Adipose tissue (tissue), 3 donors: ENCODE measurements around the gene WDR1. TPM values are rescaled to one million over a fixed set of nuclear protein-coding genes. Genes with fewer than 3 reads are reported as not detected.
"Not testable (repeated sequence)": the region's sequence is repeated elsewhere in the genome, so short reads cannot be mapped to it uniquely, and the experiment has no call there.

ENCODE experiments used
- H3K27ac ChIP-seq: one replicate; pipeline ENCODE4 v1.5.1; 2013; ENCODE audit warnings: low read depth, low read length
- WGBS, 3 donors: extraction: QIAGEN DNeasy Blood & Tissue Kit; methylation state at CpG; one replicate each; pipeline ENCODE4 v1.1.7; 2013; 5-methylcytosine and 5-hydroxymethylcytosine counted together
- polyA plus RNA-seq, 3 donors: library from polyadenylated mRNA; stranded (reverse); fragments of 200-250 nt; gene quantifications; one replicate each; pipeline ENCODE4 v1.2.3, GENCODE V29; 2013
- donor health status: healthy with polysubstance abuse.
- donor health status: Bipolar disorder and iron deficiency.
- donor health status: healthy.

The WDR1 gene
- polyA plus RNA-seq, 3 donors: 52.1 to 153 (median 90.1) TPM

DNA sequence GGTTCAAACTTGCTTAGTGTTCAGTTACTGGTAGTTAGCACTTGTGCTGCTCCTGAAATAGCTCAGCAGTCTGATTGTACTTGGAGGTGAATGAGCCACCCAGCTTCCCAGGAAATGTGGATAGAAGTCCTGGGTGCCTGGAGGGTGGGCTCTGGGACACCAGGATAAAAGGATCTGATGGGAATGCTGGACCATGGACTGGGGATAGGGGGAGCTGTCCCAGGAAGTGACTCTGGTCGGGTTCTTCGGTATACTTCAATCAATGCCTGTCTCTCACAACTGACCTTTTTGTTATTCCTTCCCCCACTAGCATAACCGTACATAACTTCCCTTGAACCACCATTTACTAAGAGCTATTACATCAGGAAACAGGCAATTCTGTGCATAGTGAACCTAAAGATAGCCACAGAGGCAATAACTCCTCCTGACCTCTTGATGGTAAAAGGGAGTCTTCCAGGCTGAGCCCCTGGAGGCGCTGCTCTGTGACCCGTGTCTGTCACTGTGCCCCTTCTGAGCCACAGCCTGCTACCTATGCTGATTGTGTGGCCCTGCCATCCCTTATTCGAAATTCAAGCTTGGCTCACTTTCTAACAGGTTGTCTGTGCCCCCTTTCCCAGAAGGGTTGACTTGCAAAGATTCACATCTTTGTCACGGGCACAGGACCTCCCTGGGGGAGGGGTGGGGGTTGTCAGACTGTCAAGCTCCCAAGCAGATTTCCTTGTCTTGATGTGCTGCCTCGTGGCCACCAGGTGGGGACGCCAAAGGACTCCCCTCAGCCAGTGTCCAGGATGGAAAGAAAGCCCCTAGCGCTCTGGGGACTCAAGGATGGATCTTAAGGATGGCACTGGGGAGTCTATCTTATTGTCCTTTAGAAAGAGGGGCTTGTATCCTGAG, 24.5 kb upstream of the WDR1 start:
- H3K27ac ChIP-seq: no peak overlapping the region
- WGBS, 3 donors: 51 to 65% (median 58%) methylated on average over 10 of the region's 10 CpGs

- 48 to 80% (median 79%) methylated on average over 2 of the region's 2 CpGs for WGBS, 3 donors
- H3K27ac ChIP-seq: no peak overlapping the region
These were observed 22.9 kb upstream of the WDR1 start for GRCh38 chr4:10139518-10139917.

DNA sequence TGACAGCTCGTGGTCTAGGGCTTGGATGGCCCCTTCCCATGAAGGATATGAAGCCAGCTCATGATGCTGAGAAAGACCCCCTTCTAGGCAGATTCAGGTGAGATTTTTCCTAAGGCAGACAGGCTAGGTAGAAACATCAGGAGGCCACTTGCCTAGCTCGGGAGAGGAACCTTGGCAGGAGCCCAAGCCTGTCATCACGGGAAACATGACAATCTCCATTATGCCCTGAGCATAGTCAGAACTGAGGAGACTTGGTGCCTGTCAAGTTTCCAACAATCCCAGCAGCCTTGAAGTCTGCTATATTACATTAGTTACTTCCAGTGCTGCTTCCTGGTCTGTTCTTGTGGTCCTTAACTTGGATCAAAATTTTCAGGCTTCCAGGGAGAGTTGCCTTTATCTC, 18.7 kb upstream of the WDR1 start:
- H3K27ac ChIP-seq: no peak overlapping the region
- 32 to 48% (median 33%) methylated on average over 3 of the region's 3 CpGs for WGBS, 3 donors

DNA sequence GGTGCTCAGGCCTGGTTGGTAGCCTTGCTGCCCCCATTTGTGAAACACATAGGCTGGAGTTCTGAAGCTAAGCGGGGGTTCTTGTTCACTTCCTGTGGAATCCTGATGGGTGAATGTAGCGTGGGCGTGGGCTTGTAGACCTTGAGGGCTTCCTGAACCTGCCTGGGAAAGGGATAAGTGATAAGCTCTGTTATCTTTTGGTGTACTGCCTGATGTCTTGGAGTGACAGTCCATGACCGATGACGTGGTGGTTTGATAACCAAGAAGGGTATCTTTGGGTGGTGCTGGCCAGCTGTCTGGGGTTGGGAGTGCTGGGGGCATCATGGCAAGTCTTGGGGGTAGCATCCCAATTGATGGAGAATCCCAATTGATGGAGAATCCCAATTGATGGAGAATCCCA, 17.5 kb upstream of the WDR1 start:
- H3K27ac ChIP-seq: no peak overlapping the region
- WGBS, 3 donors: 85 to 92% (median 90%) methylated on average over 5 of the region's 5 CpGs

DNA sequence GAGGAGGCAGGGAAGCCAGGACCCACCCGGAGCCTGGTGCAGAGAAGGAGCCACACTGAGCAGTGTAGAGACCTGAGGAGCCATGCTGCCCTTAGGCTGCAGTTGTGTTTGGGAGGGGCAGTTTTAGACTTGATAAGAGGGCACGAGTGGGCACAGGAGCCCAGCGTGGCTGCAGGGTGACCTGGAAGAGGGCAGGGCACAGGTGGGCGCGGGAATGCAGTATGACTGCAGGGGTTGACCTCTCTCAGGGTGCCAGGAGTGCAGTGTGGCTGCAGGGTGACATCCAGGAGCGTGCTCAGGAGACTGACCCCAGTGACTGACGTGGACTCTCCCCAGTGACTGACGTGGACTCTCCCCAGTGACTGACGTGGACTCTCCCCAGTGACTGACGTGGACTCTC, 14.6 kb upstream of the WDR1 start:
- 85 to 93% (median 91%) methylated on average over 9 to 10 of the region's 10 CpGs for WGBS, 3 donors
- no peak overlapping the region for H3K27ac ChIP-seq

GRCh38 chr4:10130178-10130888, 13.7 kb upstream of the WDR1 start:
- no peak overlapping the region for H3K27ac ChIP-seq
- 63 to 76% (median 75%) methylated on average over 14 of the region's 14 CpGs for WGBS, 3 donors

DNA sequence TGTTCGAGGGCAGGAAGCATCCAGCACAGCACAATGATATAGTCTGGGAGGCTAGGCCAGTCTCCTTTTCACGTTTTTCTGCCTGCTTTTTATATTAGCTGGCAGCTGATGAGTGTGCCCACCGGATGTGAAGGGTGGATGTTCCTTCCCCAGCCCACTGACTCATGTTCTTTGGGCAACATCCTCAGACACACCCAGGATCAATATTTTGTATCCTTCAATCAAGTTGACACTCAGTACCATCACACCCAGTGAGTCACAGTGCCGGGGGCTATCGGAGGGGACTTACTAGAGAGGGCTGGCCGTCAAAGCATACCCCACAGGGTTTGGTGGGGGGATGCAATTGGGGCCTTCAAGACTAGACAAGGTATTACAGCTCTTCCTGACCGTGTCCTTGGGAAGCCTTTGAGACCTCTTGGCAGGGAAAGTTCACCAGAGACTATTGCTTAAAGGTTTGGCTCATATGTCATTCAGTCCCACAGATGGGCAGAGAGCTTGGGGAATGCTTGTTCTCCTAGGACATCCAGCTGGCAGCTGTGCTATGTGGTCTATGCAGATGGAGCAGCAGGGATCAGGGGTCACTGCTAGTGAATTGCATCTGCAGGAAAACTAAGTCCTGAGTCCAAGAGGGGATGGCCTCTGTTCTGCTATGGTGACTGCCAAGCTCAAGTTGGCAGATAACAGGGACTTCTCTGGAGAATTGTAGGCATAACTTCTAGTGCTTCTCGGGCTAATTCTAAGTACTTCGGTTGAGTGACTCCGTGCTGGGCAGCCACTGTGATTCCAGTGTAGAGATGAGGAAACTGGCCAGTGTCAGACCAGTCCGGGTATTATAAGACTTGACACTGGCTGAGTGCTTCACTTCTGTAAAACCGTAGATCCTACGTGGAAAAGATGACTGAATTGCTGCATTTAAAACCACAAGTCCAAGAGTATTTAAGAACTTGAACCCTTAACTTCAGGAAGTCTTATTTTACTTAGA, 12.9 kb upstream of the WDR1 start:
- no peak overlapping the region for H3K27ac ChIP-seq

DNA sequence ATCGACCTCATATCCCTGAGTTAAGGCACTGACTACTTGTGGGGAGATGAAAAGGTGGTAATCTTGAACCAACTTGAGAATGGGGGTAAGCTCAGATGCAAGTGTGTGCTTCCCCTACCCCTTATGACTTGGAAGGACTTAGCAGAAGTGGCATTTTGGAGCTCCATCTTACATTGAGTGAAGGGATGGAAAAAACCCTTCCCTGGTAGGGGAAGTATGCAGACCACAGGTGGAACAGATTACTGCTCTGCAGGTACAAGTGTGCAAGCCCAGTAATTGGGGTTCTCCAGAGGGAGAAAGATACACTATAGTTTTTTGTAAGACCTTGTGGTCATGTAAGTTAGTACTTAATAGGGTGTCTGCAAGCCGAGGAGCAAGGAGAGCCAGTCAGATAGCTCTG, 12.2 kb upstream of the WDR1 start:
- H3K27ac ChIP-seq: no peak overlapping the region
- WGBS, 3 donors: 61 to 69% (median 65%) methylated on average over 2 of the region's 2 CpGs

More for the DNA sequence above, 12.9 kb upstream of the WDR1 start:
- 79 to 84% (median 83%) methylated on average over 13 of the region's 13 CpGs for WGBS, 3 donors

- 70 to 90% (median 87%) methylated on average over 6 to 7 of the region's 7 CpGs for WGBS, 3 donors
- not testable (repeated sequence) for H3K27ac ChIP-seq
These were observed 10.9 kb upstream of the WDR1 start for GRCh38 chr4:10127531-10127930.

DNA sequence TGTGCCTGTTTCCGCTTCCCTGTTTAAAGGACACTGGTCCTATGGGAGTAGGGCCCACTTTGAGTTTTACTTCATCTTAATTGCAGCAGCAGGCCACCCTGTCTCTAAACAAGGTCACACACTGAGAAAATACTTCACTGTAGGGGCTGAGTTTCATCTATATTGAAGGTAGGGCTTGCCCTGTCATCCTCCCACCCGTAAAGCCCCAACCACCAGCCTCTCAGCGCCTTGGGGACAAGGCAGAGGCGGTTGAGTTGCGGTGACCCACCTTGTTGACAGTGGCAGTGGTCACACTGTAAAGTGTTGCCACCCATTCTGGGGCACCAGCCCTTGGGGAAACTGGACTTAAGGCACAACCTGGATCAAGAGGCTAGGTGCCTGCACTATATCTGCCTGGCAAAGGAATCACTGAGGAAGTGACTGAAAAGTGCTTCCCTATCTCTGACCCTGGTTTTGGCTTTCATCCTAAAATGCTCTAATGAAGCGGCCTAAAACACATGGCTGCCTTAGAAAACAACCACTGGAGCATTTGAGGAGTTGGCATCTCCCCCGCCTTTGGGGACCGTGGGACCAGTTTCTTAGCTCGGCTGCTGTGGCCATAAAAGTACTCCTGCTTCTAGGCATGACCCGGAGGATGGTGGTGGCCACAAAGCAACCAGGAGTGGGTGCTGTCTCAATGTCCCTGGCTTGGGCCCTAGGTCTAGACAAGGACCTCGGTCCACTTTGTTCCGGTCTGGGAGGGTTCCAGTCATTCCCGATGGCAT, 7.8 kb upstream of the WDR1 start:
- 69 to 84% (median 71%) methylated on average over 13 of the region's 13 CpGs for WGBS, 3 donors
- no peak overlapping the region for H3K27ac ChIP-seq

DNA sequence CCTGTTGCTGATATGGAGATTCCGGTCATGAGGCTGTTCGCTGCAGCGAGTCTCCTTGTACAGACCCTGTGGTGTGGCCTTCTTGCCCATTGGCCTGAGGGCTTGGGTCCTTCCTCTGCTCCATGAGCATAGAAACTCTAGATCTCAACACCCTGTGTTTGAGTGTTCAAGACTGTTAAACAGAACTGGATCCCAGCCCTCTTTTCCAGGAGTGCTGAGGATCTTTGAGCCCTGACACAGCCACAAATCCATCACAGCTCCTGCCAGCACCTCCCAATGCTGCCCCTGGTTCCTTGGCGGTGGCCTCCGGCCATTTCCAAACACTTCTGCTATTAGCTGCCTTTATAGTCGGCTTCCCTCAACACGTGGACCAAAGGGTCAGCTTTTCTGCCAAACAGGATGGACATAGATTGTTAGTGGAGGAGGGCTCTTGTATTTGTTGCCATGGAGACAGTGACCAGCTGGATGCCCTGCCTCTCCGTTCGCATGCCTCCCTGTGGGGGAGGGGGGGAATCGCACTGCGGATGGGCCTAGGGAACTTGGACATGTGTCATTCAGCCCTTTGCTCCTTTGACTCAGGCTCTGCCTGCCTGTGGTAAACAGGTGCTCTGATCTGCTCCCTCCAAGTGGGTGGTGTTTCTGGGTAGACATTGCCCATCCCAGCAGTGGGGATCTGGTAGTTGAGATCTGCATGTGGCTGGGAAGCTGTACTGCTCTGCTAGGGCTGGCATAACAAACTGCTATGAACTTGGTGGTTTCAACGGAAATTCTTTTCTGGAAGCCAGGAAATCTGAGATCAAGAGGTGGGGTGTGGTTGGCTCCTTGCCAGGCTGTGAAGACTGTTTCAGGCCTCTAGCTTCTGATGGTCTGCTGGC, 6.9 kb upstream of the WDR1 start:
- WGBS, 3 donors: 41 to 44% (median 42%) methylated on average over 12 of the region's 12 CpGs
- H3K27ac ChIP-seq: no peak overlapping the region

DNA sequence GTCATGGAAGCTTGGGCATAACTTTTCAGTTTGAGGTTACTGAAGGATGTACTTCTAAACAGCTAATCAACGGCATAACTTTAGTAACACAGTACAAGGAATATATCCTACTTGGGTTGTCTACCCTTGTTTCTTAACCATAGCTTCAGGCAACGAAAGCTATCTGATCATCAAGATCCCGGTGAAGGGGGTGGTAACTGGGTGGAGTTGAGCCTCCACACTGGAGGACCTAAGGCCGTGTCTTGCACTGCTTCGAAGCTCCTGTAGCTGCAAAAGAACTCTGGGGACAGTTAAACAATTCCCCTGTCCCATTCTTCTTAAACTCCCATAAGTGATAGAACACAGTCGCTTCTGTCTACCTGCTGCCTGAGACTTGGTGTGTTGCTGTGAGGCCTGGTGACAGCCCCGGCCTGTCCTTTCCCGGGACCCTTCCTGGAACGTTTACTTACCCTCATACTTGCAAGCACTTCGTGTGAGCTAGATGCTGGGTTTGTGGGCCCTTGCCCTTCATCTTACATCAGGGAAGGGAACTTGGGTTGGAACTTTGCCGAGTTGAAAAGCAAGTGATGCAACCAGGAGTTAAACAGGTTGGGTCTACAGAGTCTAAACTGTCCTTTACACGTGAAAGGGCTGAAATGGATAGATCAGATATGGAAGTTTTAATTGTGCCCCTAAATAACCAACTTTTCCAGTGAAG, 5.8 kb upstream of the WDR1 start:
- H3K27ac ChIP-seq: no peak overlapping the region
- WGBS, 3 donors: 70 to 79% (median 76%) methylated on average over 12 of the region's 12 CpGs

DNA sequence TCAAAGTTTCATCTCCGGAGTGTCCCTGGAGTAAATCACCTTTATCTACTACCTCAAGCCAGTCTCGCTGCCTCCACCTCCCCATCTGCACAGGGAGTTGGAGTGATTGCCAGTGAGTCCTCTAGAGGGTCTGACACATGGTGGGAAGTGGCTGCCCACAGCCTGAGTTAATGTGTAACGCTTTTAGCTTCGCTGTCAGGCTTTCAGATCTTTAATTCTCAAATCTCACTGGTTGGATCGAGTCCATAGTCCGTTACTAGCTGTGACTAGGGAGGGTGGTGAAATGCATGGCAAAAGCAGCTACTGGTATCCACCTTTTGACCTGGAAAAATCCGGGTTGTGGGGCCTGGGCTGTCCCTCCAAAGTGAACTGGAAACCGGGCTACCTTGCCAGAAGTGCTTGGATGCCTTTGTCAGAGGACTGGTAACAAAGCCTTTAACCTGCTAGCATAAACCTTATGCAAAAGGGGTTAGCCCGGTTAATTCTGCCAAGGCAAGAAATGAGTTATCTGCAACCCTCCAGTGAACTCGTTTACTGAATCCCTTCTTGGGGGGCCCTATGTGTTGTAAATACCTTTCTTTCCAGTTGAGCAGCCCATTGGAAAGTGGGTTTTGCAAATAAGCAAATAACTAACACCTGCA, 5.1 kb upstream of the WDR1 start:
- WGBS, 3 donors: 46 to 62% (median 62%) methylated on average over 10 of the region's 10 CpGs
- H3K27ac ChIP-seq: no peak overlapping the region

DNA sequence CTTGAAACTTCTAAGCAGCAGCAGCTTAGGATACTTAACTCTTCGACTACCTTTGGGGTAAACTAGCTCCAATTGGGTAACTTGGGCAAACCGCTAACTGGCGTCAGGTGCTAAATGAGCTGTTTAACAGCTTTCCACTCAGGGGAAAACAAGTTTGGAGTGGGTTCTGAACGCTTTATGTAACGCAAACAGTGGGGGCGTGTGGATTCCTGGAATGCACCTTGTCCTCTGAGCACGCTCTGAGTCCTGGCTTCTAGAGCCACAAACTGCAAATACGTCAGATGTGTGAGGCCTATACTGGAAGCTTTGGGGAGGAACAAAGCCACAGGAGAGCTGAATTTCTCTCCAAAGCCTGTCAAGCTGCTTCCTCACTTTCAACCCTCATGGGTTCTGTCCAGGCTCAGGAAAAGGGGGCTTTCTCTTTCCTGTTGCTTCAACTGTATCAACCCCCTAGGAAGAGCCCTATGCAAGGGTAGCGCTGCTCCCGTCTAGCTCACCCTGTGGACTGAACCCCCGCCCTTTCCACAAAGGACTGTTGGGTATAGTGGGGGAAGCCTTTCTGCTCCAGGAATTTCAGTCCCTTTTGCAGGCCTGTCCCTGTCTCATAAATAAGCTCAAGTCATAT, 4.5 kb upstream of the WDR1 start:
- 73 to 78% (median 75%) methylated on average over 11 of the region's 11 CpGs for WGBS, 3 donors
- no peak overlapping the region for H3K27ac ChIP-seq

DNA sequence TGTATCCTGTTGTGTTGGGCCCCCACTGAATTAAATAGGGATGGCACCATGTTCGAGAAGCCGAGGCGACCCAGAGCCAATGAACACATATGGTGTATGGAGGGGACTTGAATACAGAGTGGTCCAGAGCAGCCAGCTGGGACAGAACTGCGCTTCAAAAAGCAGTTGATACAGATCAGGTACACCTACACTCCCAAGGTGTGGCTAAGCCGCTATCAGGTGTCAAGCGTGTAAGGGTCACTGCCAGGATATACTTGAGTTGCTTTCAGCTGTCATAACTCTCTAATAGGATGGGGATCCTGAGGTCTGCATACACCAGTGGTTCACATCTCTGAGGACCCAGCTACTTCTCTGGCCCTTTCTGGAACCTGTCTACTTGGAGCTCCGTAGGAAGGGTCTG, 3.2 kb upstream of the WDR1 start:
- 88 to 98% (median 96%) methylated on average over 7 of the region's 7 CpGs for WGBS, 3 donors
- H3K27ac ChIP-seq: no peak overlapping the region

- H3K27ac ChIP-seq: no peak overlapping the region
- 77 to 83% (median 79%) methylated on average over 8 of the region's 8 CpGs for WGBS, 3 donors
These were observed 2.7 kb upstream of the WDR1 start for GRCh38 chr4:10119278-10119677.
